ENCODE data around the gene TPGS2. TPM values are rescaled to one million over a fixed set of nuclear protein-coding genes. Genes with fewer than 3 reads are reported as not detected.

The TPGS2 gene
- total RNA-seq, 4 donors from 2014 or later: 53.7 to 130 (median 95.6) TPM

- DNase-seq: no peak
- H3K27ac ChIP-seq: no peak overlapping the region
- TF ChIP-seq POLR2A (IDR thresholded peaks at IDR 0.05): no peak
- TF ChIP-seq EP300 (IDR thresholded peaks at IDR 0.05; ENCODE audit: low read depth): no peak
- no peak for TF ChIP-seq POLR2AphosphoS5 (IDR thresholded peaks at IDR 0.05)
- TF ChIP-seq CTCF (IDR thresholded peaks at IDR 0.05): no peak
- in situ Hi-C loops (cut with MboI; ENCODE audit: low pct_ligation_motif_present in 1 of 4, low pct_unique_long_range_greater_than_20kb in 1 of 4, low sequenced_read_pairs in 3 of 4) (loop anchor here in 1 of 4 donors (10.0 to 25.0 kb wide), 2 partner anchors 68 to 466 kb away; partner anchors contain the start of gene FHOD3), intact Hi-C loops (cut with DNase I; ENCODE audit: low total_unique reads) (no loop called here)
- H3K4me1 ChIP-seq: peaks cover 0 to 8% (median 3%) of the 10 kb centered on the region in 4 donors
- H3K36me3 ChIP-seq: no peaks in the 10 kb centered on the region
- H3K9me3 ChIP-seq: no peaks in the 10 kb centered on the region
- H3K4me3 ChIP-seq: no peak overlapping the region
- 36 to 57% methylated on average over 3 of the region's 3 CpGs for WGBS, 2 donors (ENCODE audit: low coverage in 1 of 2)
- H3K27me3 ChIP-seq: no peaks in the 10 kb centered on the region
These were observed 75.6 kb downstream of the TPGS2 start for GRCh38 chr18:36752929-36753865.

- WGBS, 2 donors (ENCODE audit: low coverage in 1 of 2): 89 to 90% methylated on average over 17 to 25 of the region's 25 CpGs
- no peaks in the 10 kb centered on the region for H3K36me3 ChIP-seq
- H3K27me3 ChIP-seq: no peaks in the 10 kb centered on the region
- no peaks in the 10 kb centered on the region for H3K9me3 ChIP-seq
- H3K4me3 ChIP-seq: no peak overlapping the region
- no peak for DNase-seq
- H3K4me1 ChIP-seq: no peaks in the 10 kb centered on the region
- in situ Hi-C loops (cut with MboI; ENCODE audit: low pct_ligation_motif_present in 1 of 4, low pct_unique_long_range_greater_than_20kb in 1 of 4, low sequenced_read_pairs in 3 of 4): no loop called here
- TF ChIP-seq CTCF (IDR thresholded peaks at IDR 0.05): no peak
- no peak for TF ChIP-seq EP300 (IDR thresholded peaks at IDR 0.05; ENCODE audit: low read depth)
- no peak for TF ChIP-seq POLR2A (IDR thresholded peaks at IDR 0.05)
- no peak for TF ChIP-seq POLR2AphosphoS5 (IDR thresholded peaks at IDR 0.05)
- intact Hi-C loops (cut with DNase I; ENCODE audit: low total_unique reads): no loop called here
- H3K27ac ChIP-seq: no peak overlapping the region
These were observed 83.4 kb downstream of the TPGS2 start for GRCh38 chr18:36745219-36745975.

GRCh38 chr18:36744261-36744876 is 84.4 kb downstream of the TPGS2 start:
- intact Hi-C loops (cut with DNase I; ENCODE audit: low total_unique reads): no loop called here
- DNase-seq: no peak
- Histone ChIP-seq H3K9me3 (no peaks in the 10 kb centered on the region), H3K27ac (no peak overlapping the region), H3K27me3 (no peaks in the 10 kb centered on the region), H3K4me3 (no peak overlapping the region), H3K36me3 (no peaks in the 10 kb centered on the region), H3K4me1 (no peaks in the 10 kb centered on the region)
- 70% methylated on average over 6 of the region's 6 CpGs; no CpG with 5 or more reads in 1 of the 2 donors for WGBS, 2 donors (ENCODE audit: low coverage in 1 of 2)
- TF ChIP-seq EP300 (IDR thresholded peaks at IDR 0.05; ENCODE audit: low read depth) (no peak), POLR2A (IDR thresholded peaks at IDR 0.05) (no peak), CTCF (IDR thresholded peaks at IDR 0.05) (no peak), POLR2AphosphoS5 (IDR thresholded peaks at IDR 0.05) (no peak)
- in situ Hi-C loops (cut with MboI; ENCODE audit: low pct_ligation_motif_present in 1 of 4, low pct_unique_long_range_greater_than_20kb in 1 of 4, low sequenced_read_pairs in 3 of 4): no loop called here

Other genes with a start within 250 kb of the TPGS2 start
- 10 to 100 TPM in 2 of 4 donors, 1 to 10 TPM in 2; 3.6 to 14.3 (median 11.3) TPM for gene KIAA1328, start 125 bp upstream of the TPGS2 start, total RNA-seq